ENCODE results near the gene SLC39A12.

The SLC39A12 gene

GRCh38 chr10:17914169-17915045 lies 37.3 kb upstream of the SLC39A12 start:
- Histone ChIP-seq H3K79me1 (ENCODE audit: low read depth, low read length) (no peaks in the 10 kb centered on the region), H3K14ac (ENCODE audit: low read length) (no peak overlapping the region), H3K18ac (ENCODE audit: low read length) (no peak overlapping the region), H3K27me3 (ENCODE audit: control insufficient read depth in 3 of 3, insufficient read depth in 3 of 3, low read depth in 1 of 3, low read length in 3 of 3) (no peaks in the 10 kb centered on the region), H3K36me3 (replicated peaks in 1 of 2; ENCODE audit: control insufficient read depth in 2 of 2, insufficient read depth in 2 of 2, low read length in 2 of 2) (no peaks in the 10 kb centered on the region), H3K27ac (replicated peaks; ENCODE audit: low read length) (no peak overlapping the region), H3K4me2 (ENCODE audit: insufficient read depth, low read length, poor library complexity, severe bottlenecking) (no peak overlapping the region), H2AK5ac (ENCODE audit: low read depth, low read length) (no peak overlapping the region), H3K9me3 (replicated peaks in 1 of 2; ENCODE audit: control insufficient read depth in 2 of 2, insufficient read depth in 1 of 2, low read depth in 1 of 2, low read length in 2 of 2) (no peaks in the 10 kb centered on the region), H2AFZ (ENCODE audit: low read length) (no peak overlapping the region), H3K23ac (ENCODE audit: low read depth, low read length, poor library complexity) (no peak overlapping the region), H2BK120ac (ENCODE audit: low read depth, low read length) (no peak overlapping the region), H4K91ac (ENCODE audit: low read depth, low read length, poor library complexity) (no peak overlapping the region), H4K8ac (ENCODE audit: low read depth, low read length) (no peak overlapping the region), H3K9ac (ENCODE audit: low read depth, low read length, poor library complexity) (no peak overlapping the region), H2BK12ac (ENCODE audit: low read length) (no peak overlapping the region), H2BK15ac (ENCODE audit: low read length) (no peak overlapping the region), H2BK5ac (ENCODE audit: low read length) (no peak overlapping the region), H3K4me1 (ENCODE audit: control insufficient read depth in 2 of 2, insufficient read depth in 1 of 2, low read depth in 1 of 2, low read length in 2 of 2) (no peaks in the 10 kb centered on the region), H3K4me3 (ENCODE audit: low read length in 2 of 2) (no peak overlapping the region), H3K4ac (ENCODE audit: low read length) (no peak overlapping the region)
- 100% methylated on average over 1 of the region's 5 CpGs; no CpG with 5 or more reads in 1 of the 2 donors for WGBS, 2 donors (ENCODE audit: extremely low coverage in 2 of 2, insufficient read length in 2 of 2, insufficient replicate concordance in 1 of 2)
- DNase-seq (ENCODE audit: low spot score): no peak

- no peaks in the 10 kb centered on the region for H3K79me1 ChIP-seq (ENCODE audit: low read depth, low read length)
- no peak overlapping the region for H4K91ac ChIP-seq (ENCODE audit: low read depth, low read length, poor library complexity)
- H3K4ac ChIP-seq (ENCODE audit: low read length): no peak overlapping the region
- H2BK120ac ChIP-seq (ENCODE audit: low read depth, low read length): no peak overlapping the region
- WGBS, 2 donors (ENCODE audit: extremely low coverage in 2 of 2, insufficient read length in 2 of 2, insufficient replicate concordance in 1 of 2): no CpG with 5 or more reads among the region's 4 CpGs
- no peaks in the 10 kb centered on the region for H3K27me3 ChIP-seq (ENCODE audit: control insufficient read depth in 3 of 3, insufficient read depth in 3 of 3, low read depth in 1 of 3, low read length in 3 of 3)
- no peak overlapping the region for H3K4me3 ChIP-seq (ENCODE audit: low read length in 2 of 2)
- no peak overlapping the region for H2AK5ac ChIP-seq (ENCODE audit: low read depth, low read length)
- H4K8ac ChIP-seq (ENCODE audit: low read depth, low read length): no peak overlapping the region
- H3K9me3 ChIP-seq (replicated peaks in 1 of 2; ENCODE audit: control insufficient read depth in 2 of 2, insufficient read depth in 1 of 2, low read depth in 1 of 2, low read length in 2 of 2): no peaks in the 10 kb centered on the region
- DNase-seq (ENCODE audit: low spot score): no peak
- H3K27ac ChIP-seq (replicated peaks; ENCODE audit: low read length): no peak overlapping the region
- H2BK12ac ChIP-seq (ENCODE audit: low read length): no peak overlapping the region
- H3K14ac ChIP-seq (ENCODE audit: low read length): no peak overlapping the region
- no peak overlapping the region for H2BK5ac ChIP-seq (ENCODE audit: low read length)
- H3K4me2 ChIP-seq (ENCODE audit: insufficient read depth, low read length, poor library complexity, severe bottlenecking): no peak overlapping the region
- no peak overlapping the region for H3K18ac ChIP-seq (ENCODE audit: low read length)
- no peak overlapping the region for H3K9ac ChIP-seq (ENCODE audit: low read depth, low read length, poor library complexity)
- no peak overlapping the region for H3K23ac ChIP-seq (ENCODE audit: low read depth, low read length, poor library complexity)
- H3K4me1 ChIP-seq (ENCODE audit: control insufficient read depth in 2 of 2, insufficient read depth in 1 of 2, low read depth in 1 of 2, low read length in 2 of 2): no peaks in the 10 kb centered on the region
- no peaks in the 10 kb centered on the region for H3K36me3 ChIP-seq (replicated peaks in 1 of 2; ENCODE audit: control insufficient read depth in 2 of 2, insufficient read depth in 2 of 2, low read length in 2 of 2)
- H2AFZ ChIP-seq (ENCODE audit: low read length): no peak overlapping the region
- H2BK15ac ChIP-seq (ENCODE audit: low read length): no peak overlapping the region
Measured at GRCh38 chr10:17915181-17915580, 36.5 kb upstream of the SLC39A12 start.

- Histone ChIP-seq H2BK5ac (ENCODE audit: low read length) (no peak overlapping the region), H3K36me3 (replicated peaks in 1 of 2; ENCODE audit: control insufficient read depth in 2 of 2, insufficient read depth in 2 of 2, low read length in 2 of 2) (no peaks in the 10 kb centered on the region), H3K27me3 (ENCODE audit: control insufficient read depth in 3 of 3, insufficient read depth in 3 of 3, low read depth in 1 of 3, low read length in 3 of 3) (no peaks in the 10 kb centered on the region), H2BK120ac (ENCODE audit: low read depth, low read length) (no peak overlapping the region), H3K79me1 (ENCODE audit: low read depth, low read length) (no peaks in the 10 kb centered on the region), H4K8ac (ENCODE audit: low read depth, low read length) (no peak overlapping the region), H3K18ac (ENCODE audit: low read length) (no peak overlapping the region), H2BK12ac (ENCODE audit: low read length) (no peak overlapping the region), H4K91ac (ENCODE audit: low read depth, low read length, poor library complexity) (no peak overlapping the region), H3K9me3 (replicated peaks in 1 of 2; ENCODE audit: control insufficient read depth in 2 of 2, insufficient read depth in 1 of 2, low read depth in 1 of 2, low read length in 2 of 2) (no peaks in the 10 kb centered on the region), H3K27ac (replicated peaks; ENCODE audit: low read length) (no peak overlapping the region), H3K9ac (ENCODE audit: low read depth, low read length, poor library complexity) (no peak overlapping the region), H3K4me3 (ENCODE audit: low read length in 2 of 2) (no peak overlapping the region), H3K4me1 (ENCODE audit: control insufficient read depth in 2 of 2, insufficient read depth in 1 of 2, low read depth in 1 of 2, low read length in 2 of 2) (no peaks in the 10 kb centered on the region), H3K4me2 (ENCODE audit: insufficient read depth, low read length, poor library complexity, severe bottlenecking) (no peak overlapping the region), H3K4ac (ENCODE audit: low read length) (no peak overlapping the region), H3K23ac (ENCODE audit: low read depth, low read length, poor library complexity) (no peak overlapping the region), H3K14ac (ENCODE audit: low read length) (no peak overlapping the region), H2AFZ (ENCODE audit: low read length) (no peak overlapping the region), H2AK5ac (ENCODE audit: low read depth, low read length) (no peak overlapping the region), H2BK15ac (ENCODE audit: low read length) (no peak overlapping the region)
- no peak for DNase-seq (ENCODE audit: low spot score)
- no CpG with 5 or more reads among the region's 12 CpGs for WGBS, 2 donors (ENCODE audit: extremely low coverage in 2 of 2, insufficient read length in 2 of 2, insufficient replicate concordance in 1 of 2)
Measured at GRCh38 chr10:17918187-17918903, 33.4 kb upstream of the SLC39A12 start.

- H3K23ac ChIP-seq (ENCODE audit: low read depth, low read length, poor library complexity): no peak overlapping the region
- WGBS, 2 donors (ENCODE audit: extremely low coverage in 2 of 2, insufficient read length in 2 of 2, insufficient replicate concordance in 1 of 2): no CpG with 5 or more reads among the region's 3 CpGs
- H3K18ac ChIP-seq (ENCODE audit: low read length): no peak overlapping the region
Measured at GRCh38 chr10:17921378-17921777, 30.3 kb upstream of the SLC39A12 start.

More at GRCh38 chr10:17921378-17921777, 30.3 kb upstream of the SLC39A12 start:
- no peaks in the 10 kb centered on the region for H3K4me1 ChIP-seq (ENCODE audit: control insufficient read depth in 2 of 2, insufficient read depth in 1 of 2, low read depth in 1 of 2, low read length in 2 of 2)
- no peak overlapping the region for H3K4ac ChIP-seq (ENCODE audit: low read length)
- no peak overlapping the region for H3K27ac ChIP-seq (replicated peaks; ENCODE audit: low read length)
- H2BK12ac ChIP-seq (ENCODE audit: low read length): no peak overlapping the region
- H3K14ac ChIP-seq (ENCODE audit: low read length): no peak overlapping the region
- H2BK120ac ChIP-seq (ENCODE audit: low read depth, low read length): no peak overlapping the region
- H4K8ac ChIP-seq (ENCODE audit: low read depth, low read length): no peak overlapping the region
- no peak overlapping the region for H2BK15ac ChIP-seq (ENCODE audit: low read length)
- no peak overlapping the region for H3K4me3 ChIP-seq (ENCODE audit: low read length in 2 of 2)
- H3K4me2 ChIP-seq (ENCODE audit: insufficient read depth, low read length, poor library complexity, severe bottlenecking): no peak overlapping the region
- no peak overlapping the region for H2BK5ac ChIP-seq (ENCODE audit: low read length)
- H2AK5ac ChIP-seq (ENCODE audit: low read depth, low read length): no peak overlapping the region
- DNase-seq (ENCODE audit: low spot score): no peak
- H3K79me1 ChIP-seq (ENCODE audit: low read depth, low read length): no peaks in the 10 kb centered on the region
- no peak overlapping the region for H2AFZ ChIP-seq (ENCODE audit: low read length)
- H4K91ac ChIP-seq (ENCODE audit: low read depth, low read length, poor library complexity): no peak overlapping the region
- no peaks in the 10 kb centered on the region for H3K9me3 ChIP-seq (replicated peaks in 1 of 2; ENCODE audit: control insufficient read depth in 2 of 2, insufficient read depth in 1 of 2, low read depth in 1 of 2, low read length in 2 of 2)
- H3K9ac ChIP-seq (ENCODE audit: low read depth, low read length, poor library complexity): no peak overlapping the region
- no peaks in the 10 kb centered on the region for H3K36me3 ChIP-seq (replicated peaks in 1 of 2; ENCODE audit: control insufficient read depth in 2 of 2, insufficient read depth in 2 of 2, low read length in 2 of 2)
- H3K27me3 ChIP-seq (ENCODE audit: control insufficient read depth in 3 of 3, insufficient read depth in 3 of 3, low read depth in 1 of 3, low read length in 3 of 3): no peaks in the 10 kb centered on the region

Data from neuronal stem cell (in vitro differentiated cells).